ENCODE data around the gene PRKAR1B. TPM values are rescaled to one million over a fixed set of nuclear protein-coding genes. Genes with fewer than 3 reads are reported as not detected.

Gene PRKAR1B
- total and polyA plus RNA-seq, 2 donors: 13.7 to 15.4 TPM

GRCh38 chr7:725223-726005 is 1.7 kb downstream of the PRKAR1B start:
- H3K4me1 ChIP-seq (ENCODE audit: control insufficient read depth in 2 of 2, insufficient read depth in 2 of 2, low read length in 2 of 2): peaks cover 10 to 13% of the 10 kb centered on the region in 2 donors
- peaks cover 3 to 37% of the 10 kb centered on the region in 2 donors for H3K9me3 ChIP-seq (ENCODE audit: control insufficient read depth in 2 of 2, insufficient read depth in 1 of 2, low read length in 1 of 2)
- H3K27ac ChIP-seq (ENCODE audit: low read depth in 1 of 2, low read length in 1 of 2): no peak overlapping the region
- no peak for DNase-seq (ENCODE audit: low read depth in 6 of 9, low spot score in 9 of 9)
- H3K4me3 ChIP-seq (ENCODE audit: low read length in 2 of 2): no peak overlapping the region
- no peaks in the 10 kb centered on the region for H3K27me3 ChIP-seq (ENCODE audit: control insufficient read depth in 2 of 2, insufficient read depth in 1 of 2, low read length in 1 of 2)
- peaks cover 13 to 14% of the 10 kb centered on the region in 2 donors for H3K36me3 ChIP-seq (ENCODE audit: control insufficient read depth in 2 of 2, insufficient read depth in 2 of 2, low read length in 1 of 2)
- 98% methylated on average over 8 of the region's 8 CpGs for WGBS

- Histone ChIP-seq H3K27ac (ENCODE audit: low read depth in 1 of 2, low read length in 1 of 2) (no peak overlapping the region), H3K27me3 (ENCODE audit: control insufficient read depth in 2 of 2, insufficient read depth in 1 of 2, low read length in 1 of 2) (no peaks in the 10 kb centered on the region), H3K9me3 (ENCODE audit: control insufficient read depth in 2 of 2, insufficient read depth in 1 of 2, low read length in 1 of 2) (peaks cover 3 to 37% of the 10 kb centered on the region in 2 donors), H3K4me1 (ENCODE audit: control insufficient read depth in 2 of 2, insufficient read depth in 2 of 2, low read length in 2 of 2) (peaks cover 10 to 13% of the 10 kb centered on the region in 2 donors), H3K36me3 (ENCODE audit: control insufficient read depth in 2 of 2, insufficient read depth in 2 of 2, low read length in 1 of 2) (peaks cover 5 to 6% of the 10 kb centered on the region in 2 donors), H3K4me3 (ENCODE audit: low read length in 2 of 2) (no peak overlapping the region)
- DNase-seq (ENCODE audit: low read depth in 6 of 9, low spot score in 9 of 9): no peak
- WGBS: 98% methylated on average over 7 of the region's 7 CpGs
These were observed 2.8 kb downstream of the PRKAR1B start for GRCh38 chr7:724298-724697.

GRCh38 chr7:723541-723940 is 3.5 kb downstream of the PRKAR1B start:
- Histone ChIP-seq H3K27ac (ENCODE audit: low read depth in 1 of 2, low read length in 1 of 2) (no peak overlapping the region), H3K4me3 (ENCODE audit: low read length in 2 of 2) (no peak overlapping the region), H3K9me3 (ENCODE audit: control insufficient read depth in 2 of 2, insufficient read depth in 1 of 2, low read length in 1 of 2) (peaks cover 3 to 37% of the 10 kb centered on the region in 2 donors), H3K4me1 (ENCODE audit: control insufficient read depth in 2 of 2, insufficient read depth in 2 of 2, low read length in 2 of 2) (peaks cover 10 to 13% of the 10 kb centered on the region in 2 donors), H3K36me3 (ENCODE audit: control insufficient read depth in 2 of 2, insufficient read depth in 2 of 2, low read length in 1 of 2) (peaks cover 3 to 4% of the 10 kb centered on the region in 2 donors), H3K27me3 (ENCODE audit: control insufficient read depth in 2 of 2, insufficient read depth in 1 of 2, low read length in 1 of 2) (no peaks in the 10 kb centered on the region)
- no peak for DNase-seq (ENCODE audit: low read depth in 6 of 9, low spot score in 9 of 9)
- WGBS: over 99% methylated on average over 9 of the region's 9 CpGs

GRCh38 chr7:721619-722248 is 5.3 kb downstream of the PRKAR1B start:
- peaks cover 5 to 9% of the 10 kb centered on the region in 2 donors for H3K4me1 ChIP-seq (ENCODE audit: control insufficient read depth in 2 of 2, insufficient read depth in 2 of 2, low read length in 2 of 2)
- H3K9me3 ChIP-seq (ENCODE audit: control insufficient read depth in 2 of 2, insufficient read depth in 1 of 2, low read length in 1 of 2): peaks cover 3 to 37% of the 10 kb centered on the region in 2 donors
- over 99% methylated on average over 5 of the region's 5 CpGs for WGBS
- no peaks in the 10 kb centered on the region for H3K27me3 ChIP-seq (ENCODE audit: control insufficient read depth in 2 of 2, insufficient read depth in 1 of 2, low read length in 1 of 2)
- peaks cover 3 to 4% of the 10 kb centered on the region in 2 donors for H3K36me3 ChIP-seq (ENCODE audit: control insufficient read depth in 2 of 2, insufficient read depth in 2 of 2, low read length in 1 of 2)
- no peak for DNase-seq (ENCODE audit: low read depth in 6 of 9, low spot score in 9 of 9)
- no peak overlapping the region for H3K27ac ChIP-seq (ENCODE audit: low read depth in 1 of 2, low read length in 1 of 2)
- no peak overlapping the region for H3K4me3 ChIP-seq (ENCODE audit: low read length in 2 of 2)

- peaks cover 0 to 3% of the 10 kb centered on the region in 2 donors for H3K4me1 ChIP-seq (ENCODE audit: control insufficient read depth in 2 of 2, insufficient read depth in 2 of 2, low read length in 2 of 2)
- peaks cover 2 to 8% of the 10 kb centered on the region in 2 donors for H3K27me3 ChIP-seq (ENCODE audit: control insufficient read depth in 2 of 2, insufficient read depth in 1 of 2, low read length in 1 of 2)
- no peaks in the 10 kb centered on the region for H3K36me3 ChIP-seq (ENCODE audit: control insufficient read depth in 2 of 2, insufficient read depth in 2 of 2, low read length in 1 of 2)
- H3K4me3 ChIP-seq (ENCODE audit: low read length in 2 of 2): no peak overlapping the region
- WGBS: 90% methylated on average over 11 of the region's 11 CpGs
- H3K27ac ChIP-seq (ENCODE audit: low read depth in 1 of 2, low read length in 1 of 2): no peak overlapping the region
- H3K9me3 ChIP-seq (ENCODE audit: control insufficient read depth in 2 of 2, insufficient read depth in 1 of 2, low read length in 1 of 2): peaks cover 0 to 6% of the 10 kb centered on the region in 2 donors
- no peak for DNase-seq (ENCODE audit: low read depth in 6 of 9, low spot score in 9 of 9)
These were observed 10.4 kb downstream of the PRKAR1B start for GRCh38 chr7:716636-717035.

GRCh38 chr7:716222-716621 is 10.9 kb downstream of the PRKAR1B start:
- no peak overlapping the region for H3K27ac ChIP-seq (ENCODE audit: low read depth in 1 of 2, low read length in 1 of 2)
- no peaks in the 10 kb centered on the region for H3K36me3 ChIP-seq (ENCODE audit: control insufficient read depth in 2 of 2, insufficient read depth in 2 of 2, low read length in 1 of 2)
- peaks cover 0 to 3% of the 10 kb centered on the region in 2 donors for H3K4me1 ChIP-seq (ENCODE audit: control insufficient read depth in 2 of 2, insufficient read depth in 2 of 2, low read length in 2 of 2)
- DNase-seq (ENCODE audit: low read depth in 6 of 9, low spot score in 9 of 9): no peak
- H3K9me3 ChIP-seq (ENCODE audit: control insufficient read depth in 2 of 2, insufficient read depth in 1 of 2, low read length in 1 of 2): peaks cover 1 to 3% of the 10 kb centered on the region in 2 donors
- peaks cover 2 to 12% of the 10 kb centered on the region in 2 donors for H3K27me3 ChIP-seq (ENCODE audit: control insufficient read depth in 2 of 2, insufficient read depth in 1 of 2, low read length in 1 of 2)
- no peak overlapping the region for H3K4me3 ChIP-seq (ENCODE audit: low read length in 2 of 2)
- 92% methylated on average over 10 of the region's 10 CpGs for WGBS

GRCh38 chr7:714251-714671 is 12.8 kb downstream of the PRKAR1B start:
- no peak for DNase-seq (ENCODE audit: low read depth in 6 of 9, low spot score in 9 of 9)
- Histone ChIP-seq H3K36me3 (ENCODE audit: control insufficient read depth in 2 of 2, insufficient read depth in 2 of 2, low read length in 1 of 2) (no peaks in the 10 kb centered on the region), H3K27me3 (ENCODE audit: control insufficient read depth in 2 of 2, insufficient read depth in 1 of 2, low read length in 1 of 2) (peaks cover 2 to 13% of the 10 kb centered on the region in 2 donors), H3K27ac (ENCODE audit: low read depth in 1 of 2, low read length in 1 of 2) (no peak overlapping the region), H3K9me3 (ENCODE audit: control insufficient read depth in 2 of 2, insufficient read depth in 1 of 2, low read length in 1 of 2) (peaks cover 0 to 1% of the 10 kb centered on the region in 2 donors), H3K4me3 (ENCODE audit: low read length in 2 of 2) (no peak overlapping the region), H3K4me1 (ENCODE audit: control insufficient read depth in 2 of 2, insufficient read depth in 2 of 2, low read length in 2 of 2) (peaks cover 0 to 8% of the 10 kb centered on the region in 2 donors)
- 96% methylated on average over 13 of the region's 13 CpGs for WGBS

GRCh38 chr7:713488-714230 is 13.4 kb downstream of the PRKAR1B start:
- H3K4me1 ChIP-seq (ENCODE audit: control insufficient read depth in 2 of 2, insufficient read depth in 2 of 2, low read length in 2 of 2): peaks cover 0 to 8% of the 10 kb centered on the region in 2 donors
- 97% methylated on average over 16 of the region's 16 CpGs for WGBS
- no peaks in the 10 kb centered on the region for H3K36me3 ChIP-seq (ENCODE audit: control insufficient read depth in 2 of 2, insufficient read depth in 2 of 2, low read length in 1 of 2)
- no peak overlapping the region for H3K27ac ChIP-seq (ENCODE audit: low read depth in 1 of 2, low read length in 1 of 2)
- H3K4me3 ChIP-seq (ENCODE audit: low read length in 2 of 2): no peak overlapping the region
- DNase-seq (ENCODE audit: low read depth in 6 of 9, low spot score in 9 of 9): no peak
- peaks cover 2 to 13% of the 10 kb centered on the region in 2 donors for H3K27me3 ChIP-seq (ENCODE audit: control insufficient read depth in 2 of 2, insufficient read depth in 1 of 2, low read length in 1 of 2)
- H3K9me3 ChIP-seq (ENCODE audit: control insufficient read depth in 2 of 2, insufficient read depth in 1 of 2, low read length in 1 of 2): peaks cover 0 to 1% of the 10 kb centered on the region in 2 donors

GRCh38 chr7:713139-713457 is 14.0 kb downstream of the PRKAR1B start:
- DNase-seq (ENCODE audit: low read depth in 6 of 9, low spot score in 9 of 9): no peak
- Histone ChIP-seq H3K9me3 (ENCODE audit: control insufficient read depth in 2 of 2, insufficient read depth in 1 of 2, low read length in 1 of 2) (peaks cover 0 to 1% of the 10 kb centered on the region in 2 donors), H3K27me3 (ENCODE audit: control insufficient read depth in 2 of 2, insufficient read depth in 1 of 2, low read length in 1 of 2) (peaks cover 2 to 13% of the 10 kb centered on the region in 2 donors), H3K4me1 (ENCODE audit: control insufficient read depth in 2 of 2, insufficient read depth in 2 of 2, low read length in 2 of 2) (peaks cover 0 to 8% of the 10 kb centered on the region in 2 donors), H3K4me3 (ENCODE audit: low read length in 2 of 2) (no peak overlapping the region), H3K36me3 (ENCODE audit: control insufficient read depth in 2 of 2, insufficient read depth in 2 of 2, low read length in 1 of 2) (no peaks in the 10 kb centered on the region), H3K27ac (ENCODE audit: low read depth in 1 of 2, low read length in 1 of 2) (no peak overlapping the region)
- 77% methylated on average over 9 of the region's 9 CpGs for WGBS
